Measurements from ENCODE around the gene CMTM6.
"Not testable (repeated sequence)": the region's sequence is repeated elsewhere in the genome, so short reads cannot be mapped to it uniquely, and the experiment has no call there.

The CMTM6 gene

DNA sequence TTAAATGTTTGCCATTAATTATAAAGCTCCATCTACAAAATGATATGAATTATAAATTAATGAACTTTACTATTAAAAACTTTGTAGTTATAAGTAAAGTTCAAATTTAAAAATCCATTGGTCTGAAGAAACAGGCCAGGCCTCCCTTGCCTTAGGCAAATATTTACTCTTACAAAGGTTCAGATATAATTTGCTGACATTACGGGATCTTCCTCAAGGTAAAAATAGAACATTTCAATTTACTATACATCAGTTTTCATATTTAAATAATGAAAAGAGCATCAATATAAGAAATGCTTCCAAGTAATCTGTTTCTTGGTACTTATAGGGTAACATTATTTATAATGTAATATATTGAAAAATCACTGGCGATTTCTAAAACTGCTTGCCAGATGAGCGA, 3.7 kb downstream of the CMTM6 start:
- DNase-seq = no peak

DNA sequence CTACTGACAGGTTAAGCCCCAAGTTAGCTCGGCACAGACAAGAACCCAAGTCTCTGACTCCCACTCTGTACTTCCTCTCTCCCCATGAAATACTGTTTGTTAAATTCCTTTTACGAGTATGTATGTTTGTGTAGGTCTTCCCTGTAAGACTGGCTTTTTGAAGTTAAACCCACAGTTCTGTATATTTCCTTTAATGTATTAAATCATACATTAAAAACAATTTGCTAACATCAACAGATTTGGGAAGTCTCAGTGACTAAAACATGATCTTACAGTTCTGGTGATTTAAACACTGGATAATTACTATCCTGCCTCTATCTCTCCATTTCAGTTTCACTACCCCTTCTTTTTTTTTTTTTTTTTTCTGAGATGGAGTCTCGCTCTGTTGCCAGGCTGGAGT, 4.4 kb downstream of the CMTM6 start:
- DNase-seq = no peak

DNA sequence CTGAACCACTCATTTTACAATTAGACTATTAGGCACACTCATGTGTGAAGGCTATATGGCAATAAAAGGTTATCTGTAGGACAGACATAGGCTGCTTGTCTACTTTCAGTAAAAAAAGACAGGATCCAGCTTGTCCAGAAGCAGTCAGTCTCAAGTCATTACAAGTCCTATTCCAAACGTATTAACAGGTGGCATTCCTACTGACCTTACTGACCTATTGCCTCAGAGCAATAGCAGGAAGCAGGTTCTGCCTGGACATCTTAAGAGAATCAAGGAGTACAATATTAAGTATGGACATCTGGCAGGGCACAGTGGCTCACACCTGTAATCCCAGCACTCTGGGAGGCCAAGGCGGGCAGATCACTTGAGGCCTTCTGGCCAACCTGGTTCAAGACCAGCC, 7.0 kb downstream of the CMTM6 start:
- no peak for DNase-seq

DNA sequence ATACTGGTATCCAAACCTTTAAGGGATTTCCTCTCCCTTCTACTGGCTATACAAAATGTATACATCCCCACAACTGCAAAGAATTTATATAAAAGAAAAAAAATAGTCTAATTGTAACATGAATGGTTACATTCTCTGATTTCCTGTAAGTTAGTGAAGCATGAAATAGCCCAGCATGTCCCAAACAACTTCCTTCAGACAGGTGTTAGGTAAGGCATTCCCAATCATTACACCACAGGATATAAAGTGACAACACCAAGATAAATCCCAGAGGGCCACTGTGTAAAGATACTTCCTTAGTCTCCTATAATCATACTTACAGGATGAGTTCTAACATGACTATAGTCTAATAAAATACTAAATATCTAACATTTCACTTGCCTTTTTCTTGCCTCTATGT, 7.6 kb downstream of the CMTM6 start:
- DNase-seq = no peak

DNA sequence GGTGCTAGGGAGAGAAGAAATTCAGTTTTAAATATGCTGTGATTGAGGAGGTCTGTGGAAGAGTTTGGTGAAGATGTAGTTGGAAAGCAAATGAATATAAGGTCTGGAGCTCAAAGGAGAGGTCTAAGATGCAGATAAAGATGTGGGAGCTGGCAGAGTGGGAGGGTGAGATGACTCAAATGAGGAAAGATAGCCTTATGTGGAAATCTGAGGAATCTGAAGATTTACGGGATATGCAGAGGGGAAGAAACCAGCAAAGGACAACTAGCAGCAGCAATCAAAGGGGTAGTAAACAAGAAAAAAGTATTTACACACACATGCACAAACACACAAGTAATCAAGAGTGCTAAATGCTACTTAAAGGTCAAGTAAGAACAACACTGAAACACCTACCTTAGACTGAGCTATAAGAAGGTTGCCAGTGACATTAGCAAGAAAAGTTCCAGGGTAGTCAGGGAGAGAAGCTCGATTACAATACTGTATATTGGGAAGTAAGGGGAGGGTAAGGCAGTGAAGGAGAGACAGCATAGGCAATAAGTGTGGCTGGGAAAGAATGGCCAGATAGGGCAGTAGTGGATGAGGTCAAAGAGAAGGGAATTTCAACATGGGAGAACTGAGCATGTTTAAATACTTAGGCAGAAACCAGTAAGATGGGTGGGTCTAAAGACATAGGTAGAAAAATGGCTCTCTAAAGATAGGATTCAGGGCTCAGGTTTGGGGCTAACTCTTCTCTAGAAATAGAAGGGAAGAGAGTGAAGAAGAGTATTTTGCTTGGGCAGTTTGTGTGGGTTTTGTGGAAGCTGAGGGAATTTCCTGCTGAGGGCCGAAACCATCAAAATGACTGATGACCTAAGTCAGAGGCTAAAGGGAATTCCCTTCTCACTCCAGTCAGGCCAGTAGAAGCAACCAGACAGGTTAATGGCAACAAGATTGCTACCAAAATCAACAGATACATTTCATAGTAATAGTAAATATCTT, 8.9 kb downstream of the CMTM6 start:
- DNase-seq = no peak

DNA sequence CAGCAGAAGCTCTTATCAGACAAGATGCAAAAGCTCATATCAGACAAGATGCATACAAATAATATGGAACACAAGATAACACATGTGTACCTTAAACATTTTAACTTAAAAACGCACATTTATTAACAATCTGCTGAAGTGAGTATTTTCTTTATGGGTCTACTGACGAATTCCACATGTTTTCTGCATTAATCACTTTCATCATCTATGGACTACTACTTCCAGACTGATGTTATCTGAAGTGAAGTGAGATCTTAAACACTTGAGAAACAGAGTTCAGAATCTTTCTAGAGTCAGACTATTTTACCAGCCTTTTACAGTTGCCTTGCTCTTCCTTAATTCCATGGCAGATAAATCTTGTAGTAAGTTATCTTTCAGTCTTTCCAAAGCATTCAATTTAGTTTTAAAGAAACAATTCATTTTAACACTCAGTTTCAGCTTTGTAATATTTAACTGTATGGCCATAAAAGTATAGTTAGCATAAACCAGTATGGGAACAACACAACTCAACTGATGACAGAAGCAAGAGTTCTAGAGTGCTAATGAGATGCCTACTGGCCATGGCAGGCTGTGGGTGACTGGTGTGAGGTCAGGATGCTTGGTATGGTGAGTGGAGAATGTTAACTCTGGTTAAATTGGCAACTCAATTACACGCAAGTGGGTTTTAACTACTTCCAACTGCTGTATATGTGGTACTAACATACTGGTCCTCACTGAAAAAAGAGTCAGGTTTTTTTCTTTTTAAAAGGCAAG, 9.8 kb downstream of the CMTM6 start:
- no peak for DNase-seq

DNA sequence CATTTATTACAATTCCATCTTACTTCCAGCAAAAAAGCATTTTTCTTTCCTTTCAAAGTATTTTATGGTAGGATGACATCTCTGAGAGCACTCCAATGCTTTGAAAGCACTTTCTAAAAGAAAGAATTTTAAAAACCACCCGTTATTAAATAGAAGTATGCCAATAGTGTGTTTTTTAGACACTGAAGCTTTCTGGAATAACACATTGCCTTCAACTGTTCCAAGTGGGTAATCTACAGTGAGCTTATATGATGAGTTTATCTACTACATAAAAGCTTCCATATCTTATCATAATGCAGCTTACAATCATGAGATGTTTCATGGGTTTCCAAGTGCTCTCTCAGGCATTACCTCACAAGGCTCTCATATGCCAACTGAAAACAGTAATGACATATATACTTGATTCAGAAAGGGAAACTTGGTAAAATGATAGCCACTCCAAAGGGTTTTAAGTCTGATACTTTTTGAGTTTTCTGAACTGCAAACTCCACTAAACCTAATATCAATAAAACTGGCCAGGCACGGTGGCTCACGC, 14.1 kb downstream of the CMTM6 start:
- DNase-seq = no peak

DNA sequence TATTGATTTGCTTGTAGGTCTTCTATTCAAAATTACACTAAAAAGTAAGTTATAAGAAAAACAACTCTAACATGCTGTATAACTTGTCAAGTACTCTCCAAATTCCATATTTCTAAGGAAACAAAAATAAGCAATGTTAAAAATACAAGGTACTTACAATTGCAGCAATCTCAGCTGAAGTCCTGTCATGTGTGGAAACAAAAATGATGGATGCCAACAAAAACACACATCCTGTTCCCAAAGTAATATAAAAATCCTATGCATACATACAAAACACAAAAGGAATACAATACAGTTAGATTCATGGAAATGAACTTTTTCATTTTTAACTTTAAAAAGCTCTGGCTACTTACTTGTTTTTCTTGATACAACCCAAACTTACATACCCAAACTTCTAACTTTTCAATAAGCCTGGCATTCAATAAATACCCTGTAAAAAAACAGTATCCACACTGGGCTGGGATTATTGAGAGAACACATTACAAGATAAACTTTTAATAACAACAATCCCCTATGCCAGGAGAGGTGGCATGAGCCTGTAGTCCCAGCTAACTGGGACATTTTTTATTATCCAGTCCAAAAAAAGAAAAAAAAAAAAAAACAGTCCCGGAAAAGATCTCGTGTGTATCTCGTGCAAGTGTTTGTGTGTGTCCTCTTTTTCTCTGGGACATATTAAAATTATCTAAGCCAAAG, 14.7 kb downstream of the CMTM6 start:
- no peak for DNase-seq

DNA sequence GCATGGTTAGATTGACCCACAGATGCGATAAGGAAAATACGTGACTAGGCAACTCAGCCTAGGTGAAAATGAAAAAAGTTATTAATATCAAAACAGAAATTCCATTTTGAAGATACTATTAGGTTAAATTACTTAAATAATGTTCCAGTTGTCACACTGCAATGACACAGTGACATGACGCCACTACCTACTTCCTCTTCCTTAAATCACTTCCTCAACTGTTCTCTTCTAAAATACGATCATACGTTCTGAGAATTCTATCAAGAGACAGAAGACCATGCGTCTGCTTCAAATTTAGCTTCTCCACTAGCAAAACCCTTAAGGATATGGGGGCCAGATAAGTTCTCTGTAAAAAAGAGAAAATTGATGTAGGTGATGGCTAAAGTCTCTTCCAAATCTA, 18.2 kb downstream of the CMTM6 start:
- DNase-seq = no peak

DNA sequence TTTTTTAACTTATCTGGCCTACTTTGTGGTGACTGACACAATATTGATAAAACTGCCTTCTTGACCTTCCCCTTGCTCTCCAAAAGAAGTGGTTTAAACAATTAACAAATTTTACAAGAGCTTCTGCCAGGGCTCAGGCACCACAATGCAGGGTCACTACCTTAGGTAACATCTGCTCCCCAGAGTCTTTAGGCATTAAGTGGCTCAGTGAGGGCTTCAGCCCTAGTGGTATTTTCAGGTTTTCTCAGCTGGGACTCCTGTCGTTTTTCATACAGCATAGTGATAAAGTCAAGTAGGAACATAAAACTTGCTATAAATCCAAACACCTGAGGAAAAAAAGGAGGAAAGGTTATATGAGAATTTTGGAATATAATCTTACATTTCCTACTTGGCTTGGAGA, 18.9 kb downstream of the CMTM6 start:
- no peak for DNase-seq

DNA sequence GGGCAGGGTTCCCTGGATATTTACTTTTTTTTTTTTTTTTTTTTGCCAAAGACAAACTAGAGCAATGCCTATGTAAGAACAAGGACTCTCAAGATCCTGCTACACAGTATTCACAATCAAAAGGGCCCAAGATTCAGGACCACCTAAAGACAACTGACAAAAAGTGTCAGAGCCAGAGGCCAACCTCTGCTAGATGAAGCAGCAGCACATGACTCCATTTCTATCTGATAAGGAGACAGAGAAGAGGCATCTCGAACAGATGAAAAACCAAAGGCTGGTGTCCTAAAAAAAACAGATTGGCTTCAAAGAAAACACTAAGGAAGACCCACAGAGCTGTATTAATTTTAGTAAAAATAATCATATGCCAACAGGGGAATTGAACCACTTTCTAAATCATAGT, 20.0 kb downstream of the CMTM6 start:
- DNase-seq = no peak

DNA sequence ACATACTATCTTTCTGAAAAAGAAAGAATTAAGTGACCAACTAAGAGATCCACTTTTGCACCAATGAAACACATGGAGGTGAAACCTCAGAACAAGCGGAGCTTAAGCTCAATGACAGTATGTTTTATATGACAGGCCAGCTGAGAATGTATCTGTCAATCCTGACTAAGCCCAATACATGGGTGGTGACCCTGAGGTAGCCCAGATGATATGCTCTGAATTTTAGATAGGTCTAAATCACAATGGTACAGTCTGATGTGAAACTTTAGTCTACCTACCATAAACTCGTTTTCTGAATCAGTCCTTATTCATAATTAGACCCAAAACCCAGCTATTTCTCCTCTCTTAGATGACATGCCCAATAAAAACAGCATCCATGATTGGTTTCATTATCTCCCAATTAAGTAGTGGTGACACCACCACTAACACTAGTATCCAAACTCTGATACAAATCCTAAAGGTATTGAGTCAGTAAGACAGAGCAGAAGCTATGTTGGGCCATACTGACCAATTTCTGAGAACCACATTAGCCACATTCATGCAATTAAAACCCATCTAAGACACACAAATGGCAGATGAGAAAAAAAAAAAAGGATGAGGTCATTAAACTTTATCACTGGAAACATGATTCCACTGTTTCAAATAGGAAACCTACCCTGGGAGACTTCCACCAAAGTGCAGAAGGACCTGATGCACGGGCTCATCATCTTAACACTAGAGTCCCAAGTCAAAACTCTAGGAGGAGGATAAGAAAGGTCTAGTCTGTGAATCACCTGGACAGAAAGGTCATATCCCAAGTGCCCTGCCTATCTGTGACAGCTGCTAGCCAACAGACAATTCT, 20.6 kb downstream of the CMTM6 start:
- no peak for DNase-seq

DNA sequence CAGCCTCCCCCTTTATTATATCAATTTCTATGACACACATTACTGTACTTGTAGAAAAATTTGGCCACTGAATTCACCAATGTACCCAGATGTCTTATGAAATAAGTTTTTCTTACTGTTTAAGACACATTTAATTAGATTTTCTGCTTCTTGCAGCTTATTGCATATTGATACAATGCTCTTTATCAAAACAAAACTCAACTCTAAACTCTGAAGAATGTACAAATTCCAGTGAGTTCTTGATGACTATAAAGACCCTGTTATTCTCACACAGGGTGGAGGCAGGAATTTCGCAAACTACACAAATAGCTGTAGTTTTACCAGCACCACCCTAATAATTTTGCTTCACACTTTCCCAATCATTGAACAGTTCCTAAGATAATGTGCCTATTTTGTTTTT, 22.0 kb downstream of the CMTM6 start:
- DNase-seq = no peak

DNA sequence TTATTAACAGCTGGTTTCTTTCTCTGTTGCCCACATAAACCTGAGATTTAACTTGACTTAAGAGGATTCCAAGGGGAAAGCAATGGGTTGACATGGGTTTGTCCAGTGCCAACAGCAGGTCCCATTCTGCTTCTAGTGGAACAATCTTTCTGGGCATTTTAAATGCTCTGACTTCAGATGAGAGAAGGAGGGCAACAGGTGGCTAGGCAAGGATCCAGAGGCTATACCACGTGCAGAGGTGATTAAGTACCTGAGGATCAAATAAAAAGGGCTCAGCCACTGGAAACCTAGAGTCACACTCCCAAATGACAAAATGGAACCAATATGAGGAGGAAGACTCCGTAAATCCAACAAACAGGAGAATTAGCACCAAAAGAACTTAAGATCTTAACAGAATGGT, 28.5 kb downstream of the CMTM6 start:
- DNase-seq = no peak

DNA sequence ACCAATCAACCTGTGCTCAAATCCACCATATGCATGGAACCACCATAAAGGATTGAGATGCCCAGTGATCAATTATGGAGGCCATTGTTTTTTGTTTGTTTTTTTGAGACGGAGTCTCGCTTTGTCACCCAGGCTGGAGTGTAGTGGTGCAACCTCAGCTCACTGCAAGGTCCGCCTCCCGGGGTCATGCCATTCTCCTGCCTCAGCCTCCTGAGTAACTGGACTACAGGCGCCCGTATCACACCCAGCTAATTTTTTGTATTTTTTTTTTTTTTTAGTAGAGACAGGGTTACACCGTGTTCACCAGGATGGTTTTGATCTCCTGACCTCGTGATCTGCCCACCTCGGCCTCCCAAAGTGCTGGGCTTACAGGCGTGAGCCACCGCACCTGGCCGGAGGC, 30.5 kb downstream of the CMTM6 start:
- DNase-seq = not testable (repeated sequence)

DNA sequence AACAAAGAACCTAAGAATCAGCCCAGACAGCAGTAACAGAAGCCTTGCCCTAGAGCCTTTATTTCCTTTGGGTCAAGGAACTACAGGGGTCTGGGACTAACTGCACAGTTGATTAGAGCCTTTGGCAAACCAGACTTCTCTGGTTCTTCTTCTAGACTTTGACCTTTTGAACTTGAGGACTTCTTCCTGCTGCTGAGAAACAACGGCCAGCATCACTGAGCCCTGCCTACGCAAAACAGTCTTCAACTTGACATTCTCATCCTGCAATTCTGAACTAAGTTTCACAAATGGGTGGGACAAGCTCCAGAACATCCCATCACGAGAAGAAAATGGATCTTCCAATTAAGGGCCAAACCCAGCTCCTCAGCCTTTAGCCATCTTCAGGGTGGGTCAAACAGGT, 31.4 kb downstream of the CMTM6 start:
- no peak for DNase-seq

DNA sequence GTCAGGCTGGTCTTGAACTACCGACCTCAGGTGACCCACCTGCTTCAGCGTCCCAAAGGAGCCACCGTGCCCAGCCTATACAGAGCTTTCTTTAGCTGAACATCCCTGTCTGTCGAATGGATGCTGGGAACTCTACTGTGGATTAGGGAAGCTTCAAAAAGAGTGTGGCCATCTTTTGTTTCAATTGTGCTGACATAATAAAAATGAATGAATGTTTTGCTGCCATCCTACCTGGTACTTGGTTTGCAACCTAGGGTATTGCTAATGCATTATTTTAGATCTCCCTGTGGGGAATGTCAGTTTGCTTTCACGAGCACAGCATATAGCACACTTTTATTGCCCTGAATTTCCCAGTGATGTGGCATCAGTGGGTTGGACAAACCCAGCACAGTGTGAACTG, 32.3 kb downstream of the CMTM6 start:
- DNase-seq = no peak

DNA sequence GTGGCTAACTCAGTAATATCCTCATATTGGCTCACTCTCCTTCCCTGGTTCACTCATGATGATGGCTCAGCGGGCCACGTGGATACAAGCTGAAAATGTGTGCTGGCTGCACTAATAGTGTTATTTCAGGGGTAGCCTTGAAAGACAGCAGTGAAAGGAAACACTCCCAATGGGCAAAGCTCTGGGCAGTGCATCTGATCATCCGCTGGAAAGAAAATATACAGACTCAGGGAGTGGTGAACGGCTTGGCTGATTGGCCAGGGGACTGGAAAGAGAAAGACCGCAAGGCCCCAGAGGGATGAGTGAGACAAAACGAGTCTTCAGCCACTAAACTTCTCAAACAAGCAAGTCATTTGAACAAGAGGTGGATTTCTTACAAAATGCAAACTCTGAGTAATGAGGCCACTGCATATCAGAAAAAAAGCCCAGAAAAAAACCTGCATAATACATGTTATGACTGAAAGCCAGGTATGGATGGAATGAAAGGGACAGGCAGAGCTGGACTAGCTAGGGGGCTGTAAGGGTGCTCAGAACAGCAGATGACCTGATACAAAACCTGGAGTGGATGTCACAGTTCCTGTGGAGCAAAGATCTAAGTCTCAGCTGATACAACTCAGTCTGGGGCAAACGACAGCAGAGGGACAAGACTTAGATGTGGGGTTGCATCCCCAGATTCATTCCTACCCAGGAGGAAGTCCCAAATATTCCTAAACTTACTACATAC, 33.3 kb downstream of the CMTM6 start:
- no peak for DNase-seq

DNA sequence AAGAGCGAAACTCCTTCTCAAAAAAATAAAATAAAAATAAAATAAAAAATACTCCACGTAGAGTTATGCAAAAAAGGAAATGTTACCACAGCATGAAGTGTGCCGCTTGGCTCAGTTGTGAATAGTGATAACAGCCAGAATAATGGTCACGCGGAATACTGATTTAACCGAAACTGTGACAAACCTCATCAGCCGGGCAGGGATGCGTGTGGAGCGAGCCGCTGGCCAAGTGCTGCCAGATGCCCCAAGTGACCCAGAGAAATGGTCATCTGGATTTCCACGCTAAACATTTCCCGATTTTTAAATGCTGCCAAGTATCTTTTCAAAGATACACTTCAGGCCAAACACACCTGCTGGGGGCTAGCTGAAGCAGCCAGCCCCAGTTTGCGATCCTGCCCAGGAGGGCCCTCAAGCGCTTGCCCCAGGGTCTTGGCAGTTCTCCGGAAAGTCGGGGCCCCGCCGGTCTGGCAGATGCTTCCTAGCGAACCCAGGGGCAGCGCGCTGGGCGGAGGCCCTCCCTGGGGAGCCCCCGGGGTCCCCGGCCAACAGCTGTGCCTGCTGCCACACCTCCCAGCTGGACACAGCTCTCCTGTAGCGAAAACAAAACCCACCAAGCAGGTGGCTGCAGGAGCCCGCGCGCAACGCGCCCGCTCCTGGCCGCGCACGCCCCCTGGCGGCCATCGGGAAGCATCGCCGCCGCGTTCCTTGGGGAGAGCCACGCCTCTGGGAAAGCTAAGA, 35.1 kb downstream of the CMTM6 start:
- DNase-seq = peak; percentile 94

DNA sequence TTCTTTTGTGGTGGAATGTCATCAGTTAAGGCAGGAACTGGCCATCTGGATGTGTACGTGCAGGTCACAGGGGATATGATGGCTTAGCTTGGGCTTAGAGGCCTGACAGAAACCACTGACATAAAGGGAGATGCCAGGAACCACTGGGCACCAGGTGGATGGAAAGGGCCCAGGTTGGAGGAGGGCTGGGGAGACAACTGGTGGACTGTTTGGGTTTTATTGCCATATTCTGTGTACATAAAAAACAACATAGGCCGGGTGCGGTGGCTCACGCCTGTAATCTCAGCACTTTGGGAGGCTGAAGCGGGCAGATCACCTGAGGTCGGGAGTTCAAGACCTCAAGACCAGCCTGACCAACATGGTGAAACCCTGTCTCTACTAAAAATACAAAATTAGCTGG, 35.8 kb downstream of the CMTM6 start:
- DNase-seq = peak; percentile 54

DNA sequence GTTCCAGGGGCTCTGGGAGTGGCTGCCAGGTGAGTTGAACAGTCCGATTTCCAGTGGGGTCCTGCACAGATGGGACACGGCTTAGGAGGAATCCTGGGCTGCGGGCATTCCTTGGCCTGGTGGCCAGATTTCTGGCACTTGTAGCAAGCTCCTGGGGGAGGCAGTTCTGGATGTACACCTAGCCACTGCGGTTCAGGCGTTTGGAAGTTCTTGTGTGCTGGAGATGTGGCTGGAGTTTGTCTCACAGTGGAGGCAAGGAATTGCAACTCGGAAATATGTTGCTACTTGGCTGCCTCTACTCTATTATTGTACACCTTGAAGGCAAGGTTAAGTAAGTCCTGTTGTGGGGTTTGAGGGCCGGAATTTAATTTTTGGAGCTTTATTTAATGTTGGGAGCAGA, 37.9 kb downstream of the CMTM6 start:
- not testable (repeated sequence) for DNase-seq

Measured in activated CD8-positive, alpha-beta memory T cell treated with anti-CD3 and anti-CD28 coated beads for 24 hours (primary cell).